PC-3 (cell line): ENCODE results near the gene CPLANE1. TPM values are rescaled to one million over a fixed set of nuclear protein-coding genes. Genes with fewer than 3 reads are reported as not detected.

Experiments
- ATAC-seq: fragments of 200-7000 bp; cut with Tn5 transposase; 2 replicates; pipeline ENCODE4 v1.9.1; 2020; ENCODE audit warnings: mild to moderate bottlenecking, moderate library complexity
- BruUV-seq: library from RNA; stranded (reverse); fragments of 400-500 nt; replicated peaks from 2 replicates; lab custom pipeline; 2021; lab: Mats Ljungman, UMichigan
- CTCF ChIA-PET: fragments of 300-600 bp; sonication (Branson Sonifier 250); formaldehyde crosslinking; loops from one replicate; lab custom pipeline; 2022; ENCODE audit warnings: antibody characterized with exemption; lab: Charles Lee
- POLR2A ChIA-PET: fragments of 300-600 bp; sonication (Branson Sonifier 250); formaldehyde crosslinking; loops from one replicate; lab custom pipeline; 2022; ENCODE audit warnings: antibody characterized with exemption; ENCODE audit not compliant: unreplicated experiment; lab: Charles Lee
- DNase-seq: peaks from one replicate; pipeline ENCODE4 v3.0.0-alpha.2; 2015
- H2AFZ ChIP-seq: fragments of 300-600 bp; sonication (generic); 2 replicates; pipeline ENCODE4 v1.6.0; 2016; ENCODE audit warnings: antibody characterized with exemption, low read length
- H3F3A ChIP-seq: fragments of 300-600 bp; sonication (generic); one replicate; pipeline ENCODE4 v1.6.0; 2017; ENCODE audit warnings: antibody characterized with exemption, low read length, control low read depth, mild to moderate bottlenecking; ENCODE audit not compliant: unreplicated experiment
- H3K27ac ChIP-seq: fragments of 300-600 bp; sonication (generic); 2 replicates; pipeline ENCODE4 v1.5.1; 2016; ENCODE audit warnings: mild to moderate bottlenecking, low read length
- H3K27me3 ChIP-seq: fragments of 300-600 bp; sonication (generic); 2 replicates; pipeline ENCODE4 v1.6.1; 2016; ENCODE audit warnings: low read length, mixed read lengths
- H3K36me3 ChIP-seq: fragments of 300-600 bp; sonication (generic); 2 replicates; pipeline ENCODE4 v1.6.1; 2016; ENCODE audit warnings: low read depth, mixed run types, low read length, mixed read lengths
- H3K4me1 ChIP-seq: fragments of 300-600 bp; sonication (generic); 2 replicates; pipeline ENCODE4 v1.5.1; 2016; ENCODE audit warnings: low read length; ENCODE audit not compliant: insufficient read depth
- H3K4me2 ChIP-seq: fragments of 300-600 bp; sonication (generic); 2 replicates; pipeline ENCODE4 v1.6.0; 2016; ENCODE audit warnings: low read length
- H3K4me3 ChIP-seq: fragments of 300-600 bp; sonication (generic); 2 replicates; pipeline ENCODE4 v1.5.1; 2016; ENCODE audit warnings: mild to moderate bottlenecking, low read length, mixed read lengths
- H3K79me2 ChIP-seq: fragments of 300-600 bp; sonication (generic); 2 replicates; pipeline ENCODE4 v1.6.1; 2017; ENCODE audit warnings: low read length, mixed read lengths
- H3K9ac ChIP-seq: fragments of 300-600 bp; sonication (generic); 2 replicates; pipeline ENCODE4 v1.6.0; 2016; ENCODE audit warnings: mild to moderate bottlenecking, low read length
- H3K9me2 ChIP-seq: fragments of 300-600 bp; sonication (generic); replicated peaks from 2 replicates; pipeline ENCODE4 v1.6.1; 2016; ENCODE audit warnings: mixed run types, low read length, mixed read lengths
- H3K9me3 ChIP-seq: fragments of 300-600 bp; sonication (generic); 2 replicates; pipeline ENCODE4 v1.6.1; 2016; ENCODE audit warnings: low read length, mixed read lengths
- H4K20me1 ChIP-seq: fragments of 300-600 bp; sonication (generic); 2 replicates; pipeline ENCODE4 v1.6.1; 2016; ENCODE audit warnings: low read length, mixed read lengths
- EZH2 ChIP-seq: fragments of 300-600 bp; sonication (generic); IDR thresholded peaks from one replicate; pipeline ENCODE4 v1.6.1; 2017; ENCODE audit warnings: antibody characterized with exemption, mild to moderate bottlenecking, low read length; ENCODE audit not compliant: unreplicated experiment
- EZH2phosphoT487 ChIP-seq: fragments of 300-600 bp; sonication (generic); IDR thresholded peaks from 2 replicates; pipeline ENCODE4 v1.6.1; 2018; ENCODE audit warnings: mild to moderate bottlenecking, antibody characterized with exemption, low read length, borderline replicate concordance
- intact Hi-C: fragments of 100-400 bp; cut with micrococcal nuclease; formaldehyde crosslinking; loops from 2 replicates; pipeline ENCODE4 v1.9.0; 2023
- total RNA-seq: library from RNA; depleted of rRNA; stranded (reverse); fragments of >200 nt; gene quantifications from 2 replicates; pipeline ENCODE4 v1.2.3, GENCODE V29; 2014
- TF ChIP-seq, protein P1 (sequence below): fragments of 300-600 bp; sonication (generic); conservative IDR thresholded peaks from 2 replicates; pipeline ENCODE4 v1.5.1; 2017; ENCODE audit warnings: antibody characterized with exemption, low read depth, mild to moderate bottlenecking, low read length

Gene CPLANE1
- total RNA-seq, 1 experiment from 2014 or later: 10.1 TPM

DNA sequence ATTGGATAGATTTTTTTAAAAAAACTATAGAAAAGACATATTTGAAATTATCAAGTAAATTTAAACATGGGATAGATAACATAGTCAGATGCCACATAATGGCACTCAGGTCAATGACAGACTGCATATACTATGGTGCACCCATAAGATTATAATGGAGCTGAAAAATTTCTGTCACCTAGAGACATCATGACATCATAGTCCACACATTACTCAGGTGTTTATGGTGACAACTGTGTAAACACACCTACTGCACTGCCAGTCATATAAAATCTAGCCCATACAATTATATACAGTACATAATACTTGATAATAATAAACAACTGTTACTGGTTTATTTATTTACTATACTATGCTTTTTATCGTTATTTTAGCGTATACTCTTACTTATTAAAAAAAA lies 58.6 kb downstream of the CPLANE1 start:
- peak; percentile 3 for DNase-seq
- Histone ChIP-seq H3F3A (no peaks in the 10 kb centered on the region), H3K4me2 (no peak overlapping the region), H3K4me1 (no peaks in the 10 kb centered on the region), H3K79me2 (no peaks in the 10 kb centered on the region), H3K4me3 (no peak overlapping the region), H2AFZ (no peak overlapping the region), H3K27ac (no peak overlapping the region), H3K36me3 (peaks cover 10% of the 10 kb centered on the region; the same call in 1 of the 2 replicates), H4K20me1 (no peaks in the 10 kb centered on the region), H3K9me3 (no peaks in the 10 kb centered on the region), H3K27me3 (no peaks in the 10 kb centered on the region), H3K9me2 (no peaks in the 10 kb centered on the region), H3K9ac (no peak overlapping the region)
- intact Hi-C loops: no loop called here
- peak; percentile 22; the same call in 1 of the 2 replicates for ATAC-seq
- BruUV-seq: no TSS peak
- TF ChIP-seq, protein P1, sequence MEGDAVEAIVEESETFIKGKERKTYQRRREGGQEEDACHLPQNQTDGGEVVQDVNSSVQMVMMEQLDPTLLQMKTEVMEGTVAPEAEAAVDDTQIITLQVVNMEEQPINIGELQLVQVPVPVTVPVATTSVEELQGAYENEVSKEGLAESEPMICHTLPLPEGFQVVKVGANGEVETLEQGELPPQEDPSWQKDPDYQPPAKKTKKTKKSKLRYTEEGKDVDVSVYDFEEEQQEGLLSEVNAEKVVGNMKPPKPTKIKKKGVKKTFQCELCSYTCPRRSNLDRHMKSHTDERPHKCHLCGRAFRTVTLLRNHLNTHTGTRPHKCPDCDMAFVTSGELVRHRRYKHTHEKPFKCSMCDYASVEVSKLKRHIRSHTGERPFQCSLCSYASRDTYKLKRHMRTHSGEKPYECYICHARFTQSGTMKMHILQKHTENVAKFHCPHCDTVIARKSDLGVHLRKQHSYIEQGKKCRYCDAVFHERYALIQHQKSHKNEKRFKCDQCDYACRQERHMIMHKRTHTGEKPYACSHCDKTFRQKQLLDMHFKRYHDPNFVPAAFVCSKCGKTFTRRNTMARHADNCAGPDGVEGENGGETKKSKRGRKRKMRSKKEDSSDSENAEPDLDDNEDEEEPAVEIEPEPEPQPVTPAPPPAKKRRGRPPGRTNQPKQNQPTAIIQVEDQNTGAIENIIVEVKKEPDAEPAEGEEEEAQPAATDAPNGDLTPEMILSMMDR: no peak
- TF ChIP-seq EZH2 (no peak), EZH2phosphoT487 (no peak)
- POLR2A ChIA-PET: no interaction called here
- CTCF ChIA-PET: no interaction called here

DNA sequence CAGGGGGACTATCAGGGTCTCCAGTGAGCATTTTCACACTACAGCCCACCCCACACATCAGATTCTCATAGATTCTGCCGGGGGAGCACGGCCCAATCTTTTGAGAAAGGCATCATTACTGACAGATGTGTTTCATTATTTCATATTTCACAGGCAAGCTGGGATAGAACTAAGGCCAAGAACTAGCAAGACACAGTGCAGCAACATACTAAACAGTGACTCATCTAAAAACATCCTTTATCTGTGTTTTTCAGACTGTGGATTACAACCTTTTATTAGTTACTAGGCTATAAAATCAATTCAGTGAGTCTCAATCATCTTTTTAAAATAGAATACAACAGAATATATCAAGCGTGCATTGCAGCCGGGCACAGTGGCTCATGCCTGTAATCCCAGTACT lies 59.8 kb downstream of the CPLANE1 start:
- TF ChIP-seq EZH2 (no peak), EZH2phosphoT487 (no peak)
- TF ChIP-seq, protein P1: no peak
- H3K9me2 ChIP-seq: no peaks in the 10 kb centered on the region
- H3K4me2 ChIP-seq: no peak overlapping the region
- no peaks in the 10 kb centered on the region for H4K20me1 ChIP-seq
- H2AFZ ChIP-seq: no peak overlapping the region
- H3K27me3 ChIP-seq: no peaks in the 10 kb centered on the region
- no peak overlapping the region for H3K4me3 ChIP-seq
- no peak for ATAC-seq
- no peaks in the 10 kb centered on the region for H3F3A ChIP-seq
- no peak for DNase-seq
- ChIA-PET POLR2A (no interaction called here), CTCF (no interaction called here)
- no peaks in the 10 kb centered on the region for H3K4me1 ChIP-seq
- H3K79me2 ChIP-seq: no peaks in the 10 kb centered on the region
- no peak overlapping the region for H3K9ac ChIP-seq
- H3K27ac ChIP-seq: no peak overlapping the region
- intact Hi-C loops: no loop called here
- peaks cover 11% of the 10 kb centered on the region; the same call in 1 of the 2 replicates for H3K36me3 ChIP-seq
- no peaks in the 10 kb centered on the region for H3K9me3 ChIP-seq
- BruUV-seq: no TSS peak

DNA sequence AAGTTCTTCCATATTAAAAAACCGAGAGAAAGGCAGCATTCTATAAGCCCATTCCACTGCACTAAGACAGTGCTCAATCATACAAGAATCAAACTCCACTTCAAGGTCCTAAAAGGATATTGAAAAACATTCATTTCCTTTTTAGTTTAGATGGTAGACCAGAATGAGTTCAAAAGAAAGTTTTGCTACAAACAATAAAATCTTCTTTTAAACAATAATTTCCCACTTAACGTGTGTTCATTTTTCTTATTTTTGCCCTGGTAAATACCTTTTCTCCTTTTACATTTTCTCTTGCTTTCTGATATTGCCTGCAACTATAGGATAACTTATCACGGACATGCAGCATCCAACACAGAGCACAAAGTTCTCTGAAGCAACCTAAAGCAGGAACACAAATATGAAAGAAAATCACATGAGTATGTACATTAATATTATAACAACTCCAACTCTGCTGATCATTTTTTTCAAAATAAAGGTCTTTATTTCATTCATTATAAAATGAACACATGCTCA lies 61.7 kb downstream of the CPLANE1 start:
- CTCF ChIA-PET: interaction anchor here (0.6 kb wide), 1 partner anchor 1646 kb away, joined by 4 read pairs; no protein-coding TSS in a partner anchor
- POLR2A ChIA-PET: no interaction called here
- no TSS peak for BruUV-seq
- H3F3A ChIP-seq: no peaks in the 10 kb centered on the region
- no peaks in the 10 kb centered on the region for H3K9me3 ChIP-seq
- H3K4me3 ChIP-seq: no peak overlapping the region
- no peak overlapping the region for H3K27ac ChIP-seq
- H3K36me3 ChIP-seq: peaks cover 18% of the 10 kb centered on the region
- H2AFZ ChIP-seq: no peak overlapping the region
- TF ChIP-seq EZH2: no peak
- TF ChIP-seq, protein P1: no peak
- no peak for TF ChIP-seq EZH2phosphoT487
- H3K27me3 ChIP-seq: no peaks in the 10 kb centered on the region
- H3K9me2 ChIP-seq: no peaks in the 10 kb centered on the region
- DNase-seq: no peak
- no peaks in the 10 kb centered on the region for H3K79me2 ChIP-seq
- H4K20me1 ChIP-seq: no peaks in the 10 kb centered on the region
- no peak for ATAC-seq
- intact Hi-C loops: no loop called here
- no peak overlapping the region for H3K4me2 ChIP-seq
- no peaks in the 10 kb centered on the region for H3K4me1 ChIP-seq
- no peak overlapping the region for H3K9ac ChIP-seq
